Activated T-cell treated with anti-CD3 and anti-CD28 coated beads, Interleukin-2, amount 50 U/mL, for 72 hours (primary cell): ENCODE results near the gene RRAGD. TPM values are rescaled to one million over a fixed set of nuclear protein-coding genes. Genes with fewer than 3 reads are reported as not detected.

Experiments
- ATAC-seq, 2 donors: fragments of 150-1000 bp; cut with Tn5 transposase; replicated peaks in 1 of 2; 2 replicates each; pipeline ENCODE4 v1.10.0; 2021; ENCODE audit warnings: moderate library complexity in 2 of 2, mild to moderate bottlenecking in 1 of 2
- DNase-seq, 2 donors: peaks; one replicate each; pipeline ENCODE4 v3.0.0; 2021 to 2022; ENCODE audit warnings: mixed read lengths in 1 of 2
- H3K27ac Mint-ChIP-seq: one replicate; pipeline ENCODE4 v1.8.0; 2022; ENCODE audit warnings: mild to moderate bottlenecking, moderate library complexity, mixed read lengths
- H3K27me3 Mint-ChIP-seq: one replicate; pipeline ENCODE4 v1.8.0; 2022; ENCODE audit warnings: low read depth, mixed read lengths
- H3K36me3 Mint-ChIP-seq, 2 donors: one replicate each; pipeline ENCODE4 v1.8.0; 2022; ENCODE audit warnings: mixed read lengths in 2 of 2, mild to moderate bottlenecking in 1 of 2; ENCODE audit not compliant: insufficient read depth in 2 of 2
- H3K4me1 Mint-ChIP-seq: one replicate; pipeline ENCODE4 v1.8.0; 2022; ENCODE audit warnings: low read depth, mixed read lengths
- H3K4me3 Mint-ChIP-seq, 2 donors: one replicate each; pipeline ENCODE4 v1.8.0; 2022; ENCODE audit warnings: mild to moderate bottlenecking in 2 of 2, mixed read lengths in 2 of 2, moderate library complexity in 2 of 2
- H3K9me3 Mint-ChIP-seq, 2 donors: one replicate each; pipeline ENCODE4 v1.8.0; 2022; ENCODE audit warnings: mixed read lengths in 2 of 2
- total RNA-seq, 2 donors: library from RNA; stranded (reverse); gene quantifications; one replicate each; pipeline ENCODE4 v1.2.3, GENCODE V29; 2022

Gene RRAGD, protein sequence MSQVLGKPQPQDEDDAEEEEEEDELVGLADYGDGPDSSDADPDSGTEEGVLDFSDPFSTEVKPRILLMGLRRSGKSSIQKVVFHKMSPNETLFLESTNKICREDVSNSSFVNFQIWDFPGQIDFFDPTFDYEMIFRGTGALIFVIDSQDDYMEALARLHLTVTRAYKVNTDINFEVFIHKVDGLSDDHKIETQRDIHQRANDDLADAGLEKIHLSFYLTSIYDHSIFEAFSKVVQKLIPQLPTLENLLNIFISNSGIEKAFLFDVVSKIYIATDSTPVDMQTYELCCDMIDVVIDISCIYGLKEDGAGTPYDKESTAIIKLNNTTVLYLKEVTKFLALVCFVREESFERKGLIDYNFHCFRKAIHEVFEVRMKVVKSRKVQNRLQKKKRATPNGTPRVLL
- 10 to 100 TPM; 11.8 to 12.2 TPM for total RNA-seq

- Mint-ChIP-seq H3K4me3 (peak within 1 kb of the TSS; percentile 91 to 97), H3K9me3 (no peaks in the 10 kb centered on the region), H3K4me1 (peaks cover 23% of the 10 kb centered on the region), H3K27me3 (peaks cover 20% of the 10 kb centered on the region), H3K27ac (peak within 1 kb of the TSS; percentile 86), H3K36me3 (peaks cover 0 to 2% of the 10 kb centered on the region in 2 donors)
- ATAC-seq (peak; percentile 87), DNase-seq (peak; percentile 68)
These were observed at the start of gene RRAGD for GRCh38 chr6:89412071-89413005. Gene RRAGD, minus strand, starts transcription at chr6:89412273. Its CDS starts 280 bp downstream, at chr6:89411993.

- H3K27me3 Mint-ChIP-seq = no peaks in the 10 kb centered on the region
- DNase-seq (no peak), ATAC-seq (no peak)
- H3K4me3 Mint-ChIP-seq = no peak overlapping the region
- peaks cover 0 to 2% of the 10 kb centered on the region in 2 donors for H3K36me3 Mint-ChIP-seq
- no peaks in the 10 kb centered on the region for H3K4me1 Mint-ChIP-seq
- no peak overlapping the region for H3K27ac Mint-ChIP-seq
- no peaks in the 10 kb centered on the region for H3K9me3 Mint-ChIP-seq
These were observed 48.6 kb upstream of the RRAGD start for GRCh38 chr6:89460713-89461112.

DNA sequence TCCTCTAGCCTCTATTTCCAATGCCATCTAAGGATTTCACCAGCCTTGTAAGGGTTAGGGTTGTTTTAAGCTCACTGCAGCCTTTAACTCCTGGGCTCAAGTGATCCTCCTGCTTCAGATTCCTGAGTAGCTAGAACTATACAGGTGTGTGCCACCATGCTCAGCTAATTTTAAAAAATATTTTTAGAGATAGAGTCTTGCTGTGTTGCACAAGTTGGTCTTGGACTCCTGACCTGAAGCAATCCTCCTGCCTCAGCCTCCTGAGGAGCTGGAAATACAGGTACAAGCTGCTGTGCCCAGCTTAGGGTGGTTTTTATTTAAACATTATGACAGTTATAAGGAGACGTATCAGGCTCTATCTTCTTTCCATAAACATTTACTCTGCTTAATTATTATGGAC, 47.4 kb upstream of the RRAGD start:
- Mint-ChIP-seq H3K27ac (no peak overlapping the region), H3K27me3 (no peaks in the 10 kb centered on the region), H3K9me3 (no peaks in the 10 kb centered on the region), H3K4me3 (no peak overlapping the region), H3K36me3 (peaks cover 0 to 2% of the 10 kb centered on the region in 2 donors), H3K4me1 (no peaks in the 10 kb centered on the region)
- ATAC-seq (no peak), DNase-seq (no peak)

GRCh38 chr6:89458704-89459103, 46.6 kb upstream of the RRAGD start:
- H3K4me3 Mint-ChIP-seq = no peak overlapping the region
- H3K27ac Mint-ChIP-seq = no peak overlapping the region
- peaks cover 0 to 2% of the 10 kb centered on the region in 2 donors for H3K36me3 Mint-ChIP-seq
- H3K27me3 Mint-ChIP-seq = no peaks in the 10 kb centered on the region
- H3K4me1 Mint-ChIP-seq = no peaks in the 10 kb centered on the region
- no peak for ATAC-seq
- no peaks in the 10 kb centered on the region for H3K9me3 Mint-ChIP-seq
- no peak for DNase-seq

- Mint-ChIP-seq H3K27ac (no peak overlapping the region), H3K9me3 (no peaks in the 10 kb centered on the region), H3K4me3 (no peak overlapping the region), H3K4me1 (no peaks in the 10 kb centered on the region), H3K27me3 (no peaks in the 10 kb centered on the region), H3K36me3 (peaks cover 0 to 2% of the 10 kb centered on the region in 2 donors)
- ATAC-seq = no peak
- no peak for DNase-seq
These were observed 42.2 kb upstream of the RRAGD start for GRCh38 chr6:89454300-89454699.

DNA sequence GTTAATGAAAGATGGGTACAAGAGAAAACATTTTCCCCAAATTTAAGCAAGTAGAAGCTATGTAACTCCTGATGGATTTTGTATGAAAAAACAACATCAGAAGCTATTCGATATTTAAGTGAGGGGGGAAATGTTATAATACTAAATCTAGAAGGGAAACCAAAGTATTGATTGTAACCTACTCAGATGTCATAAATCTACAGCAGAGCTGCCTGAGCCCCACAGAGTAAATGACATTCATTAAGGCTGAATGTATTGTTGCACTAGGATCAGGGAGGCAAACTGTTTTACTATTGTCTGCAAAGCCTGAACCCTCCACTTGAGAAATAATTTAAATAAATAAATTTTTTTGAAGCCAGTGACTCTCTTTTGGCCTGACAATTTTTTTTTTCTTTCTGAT, 40.2 kb upstream of the RRAGD start:
- no peaks in the 10 kb centered on the region for H3K27me3 Mint-ChIP-seq

DNA sequence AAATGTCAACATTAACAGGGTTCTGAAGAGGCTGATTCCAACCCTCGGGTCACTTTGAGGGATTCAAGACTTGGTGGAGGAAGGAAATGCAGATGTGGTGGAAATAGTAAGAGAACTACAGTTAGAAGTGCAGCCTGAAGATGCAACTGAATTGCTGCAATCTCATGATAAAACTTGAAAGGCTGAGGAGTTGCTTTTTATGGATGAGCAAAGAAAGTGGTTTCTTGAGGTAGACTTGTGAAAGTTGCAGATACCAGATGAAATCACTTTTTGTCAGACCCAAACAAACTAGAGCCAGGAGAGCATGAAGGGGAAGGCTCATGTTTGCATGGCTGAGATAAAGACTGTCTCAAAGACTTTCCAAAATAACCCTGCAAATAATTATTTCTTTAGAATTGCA, 37.1 kb upstream of the RRAGD start:
- DNase-seq (no peak), ATAC-seq (no peak)
- Mint-ChIP-seq H3K27ac (no peak overlapping the region), H3K36me3 (no peaks in the 10 kb centered on the region), H3K4me3 (no peak overlapping the region), H3K4me1 (no peaks in the 10 kb centered on the region), H3K27me3 (no peaks in the 10 kb centered on the region), H3K9me3 (no peaks in the 10 kb centered on the region)

More for the DNA sequence above, 40.2 kb upstream of the RRAGD start:
- H3K9me3 Mint-ChIP-seq = no peaks in the 10 kb centered on the region
- H3K4me3 Mint-ChIP-seq = no peak overlapping the region
- H3K4me1 Mint-ChIP-seq = no peaks in the 10 kb centered on the region
- no peak overlapping the region for H3K27ac Mint-ChIP-seq
- no peak for ATAC-seq
- H3K36me3 Mint-ChIP-seq = peaks cover 0 to 2% of the 10 kb centered on the region in 2 donors
- DNase-seq = no peak

DNA sequence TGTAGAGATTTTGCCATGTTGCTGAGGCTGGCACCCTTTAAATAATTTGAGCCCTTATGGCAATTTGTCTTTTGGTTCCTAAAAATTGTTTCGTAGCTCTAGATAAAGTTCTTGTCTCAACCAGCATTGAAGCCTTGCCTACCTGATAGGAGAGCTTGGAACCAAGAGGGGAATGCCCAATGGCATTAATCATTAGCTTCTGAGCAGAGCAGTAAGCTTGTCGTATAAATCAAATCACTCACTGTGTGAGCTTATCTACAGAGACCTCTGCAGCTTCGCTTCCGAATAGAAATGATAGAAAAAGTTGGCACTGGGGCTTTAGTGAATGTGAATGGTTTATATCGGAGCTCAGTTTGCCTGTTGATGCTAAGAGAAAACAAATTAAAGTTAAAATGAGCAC, 31.6 kb upstream of the RRAGD start:
- H3K36me3 Mint-ChIP-seq = no peaks in the 10 kb centered on the region
- no peaks in the 10 kb centered on the region for H3K4me1 Mint-ChIP-seq
- H3K27ac Mint-ChIP-seq = no peak overlapping the region
- no peaks in the 10 kb centered on the region for H3K9me3 Mint-ChIP-seq
- ATAC-seq (no peak), DNase-seq (no peak)
- H3K27me3 Mint-ChIP-seq = no peaks in the 10 kb centered on the region
- no peak overlapping the region for H3K4me3 Mint-ChIP-seq

DNA sequence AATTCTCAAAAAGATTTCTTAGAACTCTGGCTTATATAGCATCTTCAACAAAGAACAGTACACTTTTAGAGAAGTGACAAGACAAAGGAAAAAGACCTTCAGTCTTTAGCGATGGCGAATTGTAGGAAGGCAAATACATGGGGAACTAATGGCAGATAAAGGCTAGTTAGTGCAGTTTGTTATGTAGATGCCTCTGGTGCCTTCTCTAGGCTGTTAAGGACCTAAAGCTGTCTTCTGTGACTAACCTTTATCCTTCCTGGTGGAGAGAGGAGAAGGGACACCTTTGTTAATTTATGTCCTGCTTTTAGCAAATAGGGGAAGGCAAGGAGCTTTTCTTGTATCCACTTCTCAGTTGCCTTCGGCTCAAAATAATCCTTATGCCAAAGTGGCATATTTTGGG, 28.1 kb upstream of the RRAGD start:
- Mint-ChIP-seq H3K4me1 (no peaks in the 10 kb centered on the region), H3K36me3 (no peaks in the 10 kb centered on the region), H3K27me3 (no peaks in the 10 kb centered on the region), H3K4me3 (no peak overlapping the region), H3K9me3 (no peaks in the 10 kb centered on the region), H3K27ac (no peak overlapping the region)
- DNase-seq (no peak), ATAC-seq (no peak)

DNA sequence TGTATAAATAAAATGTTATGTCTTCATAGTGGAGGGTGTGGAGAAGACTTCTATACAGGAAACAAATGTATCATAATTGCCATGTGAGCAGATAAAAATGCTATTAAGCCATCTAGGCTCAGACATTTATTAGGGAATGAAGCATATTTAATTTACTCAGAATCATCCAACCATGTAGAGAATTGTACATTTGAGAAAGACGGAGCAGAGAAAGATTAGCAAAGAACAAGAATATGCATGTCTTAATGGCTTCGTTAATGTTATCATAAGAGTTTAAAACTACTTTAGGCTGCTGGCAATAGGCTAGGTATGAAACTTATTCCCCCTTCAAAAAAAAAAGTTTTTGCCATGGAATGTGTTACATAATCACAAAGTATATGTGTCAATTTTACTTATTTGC, 26.9 kb upstream of the RRAGD start:
- Mint-ChIP-seq H3K4me1 (peaks cover 7% of the 10 kb centered on the region), H3K36me3 (no peaks in the 10 kb centered on the region), H3K27me3 (peaks cover 5% of the 10 kb centered on the region)

GRCh38 chr6:89438248-89438647, 26.2 kb upstream of the RRAGD start:
- Mint-ChIP-seq H3K36me3 (no peaks in the 10 kb centered on the region), H3K4me1 (peaks cover 12% of the 10 kb centered on the region), H3K27ac (no peak overlapping the region), H3K9me3 (no peaks in the 10 kb centered on the region), H3K27me3 (peaks cover 5% of the 10 kb centered on the region), H3K4me3 (no peak overlapping the region)
- ATAC-seq = no peak
- no peak for DNase-seq

More for the DNA sequence above, 26.9 kb upstream of the RRAGD start:
- ATAC-seq (no peak), DNase-seq (no peak)
- Mint-ChIP-seq H3K27ac (no peak overlapping the region), H3K9me3 (no peaks in the 10 kb centered on the region), H3K4me3 (no peak overlapping the region)

DNA sequence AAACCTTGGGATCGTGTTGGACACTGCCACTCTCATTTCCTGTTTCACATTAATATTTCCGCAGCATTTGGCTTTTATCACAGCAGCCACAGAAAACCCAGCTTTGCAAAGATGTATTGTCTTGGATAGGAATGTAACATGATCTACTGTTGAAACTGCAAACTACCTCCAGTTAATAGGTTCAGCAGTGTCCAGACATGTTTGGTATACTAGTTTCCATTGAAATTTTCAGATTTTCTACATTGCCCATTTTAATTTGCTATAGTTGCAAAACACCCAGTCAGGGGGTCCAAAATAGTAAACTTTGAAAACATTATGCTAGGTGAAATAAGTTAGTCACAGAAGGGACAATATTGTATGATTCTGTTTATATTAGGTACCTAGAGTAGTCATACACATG, 24.2 kb upstream of the RRAGD start:
- Mint-ChIP-seq H3K9me3 (no peaks in the 10 kb centered on the region), H3K4me1 (peaks cover 24% of the 10 kb centered on the region), H3K36me3 (no peaks in the 10 kb centered on the region), H3K4me3 (no peak overlapping the region), H3K27ac (no peak overlapping the region), H3K27me3 (peaks cover 5% of the 10 kb centered on the region)
- no peak for ATAC-seq
- no peak for DNase-seq

DNA sequence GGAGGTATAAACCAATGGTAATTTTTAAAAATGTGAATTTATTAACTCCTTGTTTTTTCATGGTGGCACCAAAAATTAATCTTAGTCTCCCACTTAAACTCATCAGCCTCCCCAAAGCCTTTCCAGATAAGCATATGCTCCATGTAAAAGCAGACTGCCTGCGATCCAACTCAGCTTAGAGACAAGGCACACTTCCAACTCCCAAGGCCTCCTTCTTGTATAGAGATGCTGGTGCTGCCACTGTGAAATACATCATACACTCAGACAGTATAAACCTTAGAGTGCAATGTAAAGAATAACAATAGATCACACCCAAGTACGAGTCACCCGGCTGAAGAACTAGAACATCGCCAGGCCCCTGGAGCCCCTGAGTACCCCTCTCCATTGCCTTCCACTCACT, 22.9 kb upstream of the RRAGD start:
- Mint-ChIP-seq H3K36me3 (no peaks in the 10 kb centered on the region), H3K9me3 (no peaks in the 10 kb centered on the region), H3K4me1 (peaks cover 24% of the 10 kb centered on the region), H3K27me3 (peaks cover 9% of the 10 kb centered on the region), H3K4me3 (no peak overlapping the region), H3K27ac (no peak overlapping the region)
- DNase-seq = no peak
- ATAC-seq = no peak
